Activated CD4-positive, alpha-beta T cell treated with anti-CD3 and anti-CD28 coated beads, Interleukin-2, amount 10 ng/mL, durations not matched to agents 7 days and 5 days (primary cell): ENCODE data around the gene LHPP. TPM values are rescaled to one million over a fixed set of nuclear protein-coding genes. Genes with fewer than 3 reads are reported as not detected.
A peak's percentile ranks its signal among the peaks of the same experiment; 100 is the strongest.
"Not testable (repeated sequence)": the region's sequence is repeated elsewhere in the genome, so short reads cannot be mapped to it uniquely, and the experiment has no call there.

Source experiments
- CTCF ChIA-PET: fragments of 350-600 bp; sonication (Branson Sonifier 250); formaldehyde crosslinking; loops from one replicate; lab custom pipeline; 2021; ENCODE audit warnings: antibody characterized with exemption; lab: Charles Lee
- POLR2A ChIA-PET: fragments of 350-600 bp; sonication (Branson Sonifier 250); formaldehyde crosslinking; loops from one replicate; lab custom pipeline; 2021; ENCODE audit warnings: antibody characterized with exemption; lab: Charles Lee
- DNase-seq: peaks from one replicate; pipeline ENCODE4 v3.0.0-alpha.2; 2020
- H3K27ac Mint-ChIP-seq: one replicate; pipeline ENCODE4 v1.8.0; 2021; ENCODE audit warnings: mild to moderate bottlenecking, moderate library complexity, mixed read lengths
- H3K27me3 Mint-ChIP-seq: one replicate; pipeline ENCODE4 v1.8.0; 2021; ENCODE audit warnings: mixed read lengths
- H3K36me3 Mint-ChIP-seq: one replicate; pipeline ENCODE4 v1.8.0; 2021; ENCODE audit warnings: low read depth, mixed read lengths
- H3K4me1 Mint-ChIP-seq: one replicate; pipeline ENCODE4 v1.8.0; 2021; ENCODE audit warnings: mixed read lengths
- H3K4me3 Mint-ChIP-seq: one replicate; pipeline ENCODE4 v1.8.0; 2021; ENCODE audit warnings: mild to moderate bottlenecking, moderate library complexity, mixed read lengths
- H3K9me3 Mint-ChIP-seq: one replicate; pipeline ENCODE4 v1.8.0; 2021; ENCODE audit warnings: mixed read lengths
- total RNA-seq, 2 experiments: library from RNA; stranded (reverse); gene quantifications; one replicate each; pipeline ENCODE4 v1.2.3, GENCODE V29; 2021

The LHPP gene
- total RNA-seq, 2 experiments from 2014 or later: 24.2 to 28.0 TPM

DNA sequence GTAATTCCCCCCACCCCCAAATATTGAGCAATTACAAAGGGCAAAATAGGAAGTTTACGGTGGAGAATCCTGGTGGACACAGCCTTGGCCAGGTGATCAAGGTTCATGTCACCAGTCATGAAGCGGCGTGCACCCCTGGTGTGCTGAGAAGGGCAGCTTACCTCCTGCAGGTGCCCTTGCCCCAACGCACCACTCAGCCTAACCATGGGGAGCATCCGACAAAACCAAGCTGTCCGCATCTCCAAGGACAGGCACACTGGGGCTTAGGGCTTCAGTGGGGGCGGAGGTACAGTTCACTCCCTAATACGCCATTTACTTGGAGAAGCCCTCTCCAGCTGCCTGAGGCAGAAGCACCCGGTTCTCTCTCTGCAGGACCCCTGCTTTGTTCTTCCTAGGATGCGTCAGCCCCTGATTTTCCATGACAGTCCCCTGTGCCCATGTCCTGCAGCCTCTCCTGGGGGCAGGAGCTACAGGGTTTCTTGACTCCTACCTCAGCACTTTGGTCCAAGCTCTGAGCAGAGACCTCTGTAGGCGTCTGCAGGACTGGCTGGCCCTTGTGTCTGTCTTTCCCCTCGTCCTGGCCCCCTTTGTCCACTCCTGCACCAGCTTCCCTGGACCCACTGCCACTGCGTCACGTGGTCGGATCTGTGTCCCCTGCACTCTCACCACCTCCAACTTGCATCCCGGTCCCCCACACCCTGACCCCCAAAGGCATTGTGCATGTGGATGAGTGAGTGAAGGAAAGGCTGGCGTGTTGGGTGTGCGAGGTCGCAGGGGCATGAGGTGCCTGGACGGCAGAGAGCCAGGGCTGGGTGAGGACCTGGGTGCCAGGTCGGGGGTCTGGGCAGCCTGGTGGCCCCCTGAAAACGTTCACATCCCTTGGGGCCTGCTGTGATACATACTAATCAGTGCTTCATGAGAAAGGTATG, 113.7 kb downstream of the LHPP start:
- H3K9me3 Mint-ChIP-seq: peaks cover 6% of the 10 kb centered on the region
- DNase-seq: no peak
- no peaks in the 10 kb centered on the region for H3K4me1 Mint-ChIP-seq
- no peak overlapping the region for H3K4me3 Mint-ChIP-seq
- ChIA-PET CTCF (no interaction called here), POLR2A (no interaction called here)
- H3K27ac Mint-ChIP-seq: no peak overlapping the region
- no peaks in the 10 kb centered on the region for H3K36me3 Mint-ChIP-seq
- no peaks in the 10 kb centered on the region for H3K27me3 Mint-ChIP-seq

GRCh38 chr10:124576526-124577420, 115.2 kb downstream of the LHPP start:
- Mint-ChIP-seq H3K27ac (no peak overlapping the region), H3K36me3 (no peaks in the 10 kb centered on the region), H3K4me1 (no peaks in the 10 kb centered on the region), H3K9me3 (peaks cover 6% of the 10 kb centered on the region), H3K4me3 (no peak overlapping the region), H3K27me3 (no peaks in the 10 kb centered on the region)
- ChIA-PET POLR2A (no interaction called here), CTCF (no interaction called here)
- DNase-seq: no peak

DNA sequence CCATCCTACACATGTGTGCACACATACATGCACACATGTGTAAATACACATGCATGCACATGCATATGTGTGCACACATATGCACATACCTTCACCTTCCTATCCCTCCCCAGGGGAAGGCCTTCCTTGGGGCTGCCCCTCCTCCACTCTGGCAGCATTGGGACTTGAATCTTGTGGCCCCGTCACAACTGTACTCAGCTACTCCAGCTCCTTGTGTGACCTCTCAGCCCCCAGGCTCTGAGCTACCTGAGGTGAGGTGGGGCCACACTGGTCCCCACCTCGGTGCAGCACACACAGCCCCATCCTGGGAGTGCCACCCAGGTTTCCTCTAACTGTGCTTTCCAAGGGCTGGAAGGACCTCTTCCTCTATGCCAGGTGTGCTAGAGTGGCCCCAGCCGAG, 116.0 kb downstream of the LHPP start:
- Mint-ChIP-seq H3K4me3 (no peak overlapping the region), H3K27me3 (peaks cover 2% of the 10 kb centered on the region), H3K9me3 (peaks cover 6% of the 10 kb centered on the region), H3K27ac (no peak overlapping the region), H3K4me1 (no peaks in the 10 kb centered on the region), H3K36me3 (no peaks in the 10 kb centered on the region)
- ChIA-PET POLR2A (no interaction called here), CTCF (no interaction called here)
- DNase-seq: no peak

DNA sequence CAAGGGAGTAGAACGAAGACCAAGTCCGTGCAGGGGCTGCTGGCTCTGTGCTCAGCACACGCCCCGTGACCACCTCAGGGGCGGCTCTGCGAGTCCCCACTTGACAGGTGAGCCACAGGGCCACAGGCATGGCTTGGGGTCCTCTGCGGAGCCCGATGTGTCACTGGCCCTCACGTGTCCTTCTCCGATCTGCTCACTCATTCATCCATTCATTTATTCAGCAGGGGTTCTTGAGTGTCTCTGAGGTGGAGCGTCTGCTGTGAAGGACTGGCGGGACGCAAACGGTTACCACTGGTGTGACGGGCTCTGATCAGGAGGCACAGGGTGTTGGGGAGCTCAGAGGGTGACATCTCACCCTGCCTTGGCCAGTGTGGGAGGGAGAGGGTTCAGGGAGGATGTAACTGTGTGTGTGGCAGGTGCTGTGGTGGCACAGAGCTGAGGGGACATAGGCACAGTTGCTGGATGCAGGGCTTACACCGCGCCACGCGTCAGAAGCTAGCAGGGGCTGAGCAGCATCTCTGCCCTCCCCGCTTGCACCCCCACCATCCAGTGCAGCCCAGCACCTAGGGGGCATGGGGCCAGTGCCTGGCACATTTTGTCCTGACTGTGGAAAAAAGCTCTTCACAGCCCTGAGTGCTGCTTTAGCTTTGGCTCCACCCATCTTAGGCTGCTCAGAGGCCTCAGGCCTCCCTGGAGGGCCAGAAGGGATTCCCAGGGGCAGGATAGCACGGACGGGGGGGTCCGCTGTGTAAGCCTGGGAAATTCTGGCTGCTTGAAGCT, 116.8 kb downstream of the LHPP start:
- ChIA-PET POLR2A (no interaction called here), CTCF (interaction anchor here (0.6 kb wide), 1 partner anchor 174 kb away, joined by 4 read pairs; no protein-coding TSS in a partner anchor)
- Mint-ChIP-seq H3K27ac (no peak overlapping the region), H3K36me3 (no peaks in the 10 kb centered on the region), H3K4me1 (no peaks in the 10 kb centered on the region), H3K9me3 (peaks cover 6% of the 10 kb centered on the region), H3K27me3 (peaks cover 2% of the 10 kb centered on the region), H3K4me3 (no peak overlapping the region)
- no peak for DNase-seq

GRCh38 chr10:124579011-124579399, 117.4 kb downstream of the LHPP start:
- H3K9me3 Mint-ChIP-seq: peaks cover 6% of the 10 kb centered on the region
- peaks cover 2% of the 10 kb centered on the region for H3K27me3 Mint-ChIP-seq
- H3K4me3 Mint-ChIP-seq: no peak overlapping the region
- no peak for DNase-seq
- no peaks in the 10 kb centered on the region for H3K4me1 Mint-ChIP-seq
- no peaks in the 10 kb centered on the region for H3K36me3 Mint-ChIP-seq
- ChIA-PET CTCF (interaction anchor here (0.6 kb wide), 1 partner anchor 173 kb away, joined by 4 read pairs; no protein-coding TSS in a partner anchor), POLR2A (no interaction called here)
- no peak overlapping the region for H3K27ac Mint-ChIP-seq

DNA sequence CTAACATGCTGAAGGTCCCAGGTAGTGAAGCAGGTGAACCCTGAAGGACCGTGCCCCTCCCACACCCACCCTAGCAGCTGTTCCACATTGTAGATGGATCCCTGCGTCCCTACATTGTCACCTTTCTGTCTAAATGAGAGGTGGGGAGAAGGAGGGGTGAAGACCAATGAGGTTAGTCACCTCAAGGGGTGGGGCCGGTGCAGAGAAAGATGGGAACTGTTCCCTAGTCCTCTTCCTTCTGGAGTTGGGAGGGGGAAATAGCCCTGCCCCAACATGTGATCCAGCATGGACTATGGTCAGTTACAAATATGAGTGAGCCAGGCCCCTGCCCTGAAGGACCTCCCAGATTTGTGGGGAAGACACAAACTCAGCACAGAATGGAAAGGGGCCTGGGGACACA, 124.5 kb downstream of the LHPP start:
- H3K27ac Mint-ChIP-seq: no peak overlapping the region
- no peak overlapping the region for H3K4me3 Mint-ChIP-seq
- ChIA-PET CTCF (no interaction called here), POLR2A (no interaction called here)
- H3K27me3 Mint-ChIP-seq: peaks cover 2% of the 10 kb centered on the region
- no peaks in the 10 kb centered on the region for H3K36me3 Mint-ChIP-seq
- DNase-seq: no peak
- no peaks in the 10 kb centered on the region for H3K4me1 Mint-ChIP-seq
- H3K9me3 Mint-ChIP-seq: no peaks in the 10 kb centered on the region

DNA sequence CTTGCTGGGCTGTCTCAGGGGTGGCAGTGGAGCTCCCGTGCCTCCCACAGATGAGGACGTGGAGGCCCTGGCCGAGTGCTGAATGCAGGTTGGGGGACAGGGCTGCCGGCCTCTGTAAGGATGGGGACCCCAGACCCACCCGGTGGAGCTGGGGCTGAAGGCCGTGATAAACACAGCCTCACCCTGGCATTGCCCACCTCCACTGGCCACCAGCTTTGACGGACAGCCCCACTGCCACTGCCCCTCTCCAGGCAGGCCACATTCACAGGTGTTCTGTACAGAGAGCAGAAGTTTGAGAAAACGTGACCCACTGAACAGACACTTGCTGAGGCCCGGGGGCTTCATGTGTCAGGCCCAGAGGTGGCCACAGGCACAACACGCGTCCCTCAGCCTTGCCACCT, 126.2 kb downstream of the LHPP start:
- Mint-ChIP-seq H3K27me3 (no peaks in the 10 kb centered on the region), H3K9me3 (no peaks in the 10 kb centered on the region), H3K36me3 (no peaks in the 10 kb centered on the region), H3K27ac (no peak overlapping the region), H3K4me1 (no peaks in the 10 kb centered on the region), H3K4me3 (no peak overlapping the region)
- ChIA-PET POLR2A (no interaction called here), CTCF (no interaction called here)
- DNase-seq: no peak

- H3K36me3 Mint-ChIP-seq, DNase-seq, H3K27me3 Mint-ChIP-seq, H3K4me1 Mint-ChIP-seq, POLR2A ChIA-PET, H3K4me3 Mint-ChIP-seq, H3K27ac Mint-ChIP-seq, CTCF ChIA-PET, H3K9me3 Mint-ChIP-seq: not testable (repeated sequence)
Measured at GRCh38 chr10:124588341-124588735, 126.7 kb downstream of the LHPP start.

DNA sequence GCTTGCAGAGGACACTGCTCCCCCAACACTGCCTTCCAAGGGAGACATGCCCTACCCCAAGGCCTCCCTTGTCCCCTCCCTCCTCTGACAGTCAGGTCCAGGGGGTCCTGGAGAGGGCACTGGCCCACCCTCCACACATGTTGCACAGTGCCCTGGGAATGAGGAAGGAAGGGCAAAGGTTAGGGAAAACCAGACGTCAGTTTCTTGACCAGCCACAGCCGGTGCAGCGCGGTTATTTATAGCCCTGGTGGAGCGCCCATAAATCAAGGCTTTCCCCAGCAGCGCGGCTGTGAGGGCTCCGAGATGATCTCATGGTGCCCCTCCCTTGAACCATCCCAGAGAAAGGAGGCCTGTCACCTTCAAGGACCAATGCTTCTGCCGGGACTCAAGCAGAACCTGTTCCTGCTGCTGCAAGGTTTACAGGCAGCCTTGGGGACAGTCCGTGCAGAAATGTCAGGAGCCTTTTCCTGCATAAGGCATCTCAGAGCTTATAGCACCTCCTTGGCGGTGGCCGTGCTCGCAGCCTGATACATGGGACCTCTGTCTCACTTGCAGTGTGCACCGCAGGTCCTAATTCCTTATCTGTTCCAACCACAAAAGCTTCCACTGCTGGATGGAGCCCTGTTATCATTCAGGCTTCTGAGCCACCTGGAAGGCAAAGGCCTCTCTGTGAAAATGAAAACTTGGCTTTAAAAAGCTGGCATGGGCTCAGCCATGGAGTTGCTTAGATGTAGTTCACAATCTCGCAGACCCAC, 127.3 kb downstream of the LHPP start:
- H3K4me3 Mint-ChIP-seq: no peak overlapping the region
- CTCF ChIA-PET: no interaction called here
- no peak for DNase-seq
- POLR2A ChIA-PET: no interaction called here
- no peaks in the 10 kb centered on the region for H3K36me3 Mint-ChIP-seq
- no peaks in the 10 kb centered on the region for H3K4me1 Mint-ChIP-seq
- no peak overlapping the region for H3K27ac Mint-ChIP-seq
- H3K27me3 Mint-ChIP-seq: no peaks in the 10 kb centered on the region
- no peaks in the 10 kb centered on the region for H3K9me3 Mint-ChIP-seq

- no peak for DNase-seq
- Mint-ChIP-seq H3K4me3 (no peak overlapping the region), H3K4me1 (no peaks in the 10 kb centered on the region), H3K27ac (no peak overlapping the region), H3K36me3 (no peaks in the 10 kb centered on the region), H3K27me3 (no peaks in the 10 kb centered on the region), H3K9me3 (no peaks in the 10 kb centered on the region)
- CTCF ChIA-PET: interaction anchor here (0.8 kb wide), 1 partner anchor 159 kb away, joined by 3 read pairs; no protein-coding TSS in a partner anchor
- POLR2A ChIA-PET: no interaction called here
Measured at GRCh38 chr10:124589491-124590041, 127.9 kb downstream of the LHPP start.

- ChIA-PET CTCF (interaction anchor here (0.8 kb wide), 1 partner anchor 159 kb away, joined by 3 read pairs; no protein-coding TSS in a partner anchor), POLR2A (no interaction called here)
- Mint-ChIP-seq H3K9me3 (no peaks in the 10 kb centered on the region), H3K36me3 (no peaks in the 10 kb centered on the region), H3K27me3 (no peaks in the 10 kb centered on the region), H3K4me3 (no peak overlapping the region), H3K4me1 (no peaks in the 10 kb centered on the region), H3K27ac (peak overlapping the region; percentile 60)
- no peak for DNase-seq
Measured at GRCh38 chr10:124590216-124591122, 128.8 kb downstream of the LHPP start.
